K562 (cell line): ENCODE results near the gene FES. TPM values are rescaled to one million over a fixed set of nuclear protein-coding genes. Genes with fewer than 3 reads are reported as not detected.

Experiments
- CXXC5 ChIP-seq: fragments of 250-450 bp; sonication (Bioruptor Pico); IDR thresholded peaks from 2 replicates; pipeline ENCODE4 v1.8.0; 2022; ENCODE audit warnings: inconsistent platforms, mild to moderate bottlenecking, moderate library complexity
- FOXA3 ChIP-seq, 2 experiments: fragments of 450-650 bp in 1 of 2; sonication (generic) in 1 of 2; formaldehyde crosslinking; IDR thresholded peaks in 1 of 2; conservative IDR thresholded peaks in 1 of 2; 2 replicates each; pipeline versions ENCODE4 v1.4.0 to v1.8.0; 2020 to 2022; ENCODE audit warnings: mild to moderate bottlenecking in 2 of 2, missing genetic modification reagents in 1 of 2
- HIVEP1 ChIP-seq: fragments of 250-450 bp; sonication (Bioruptor Pico); IDR thresholded peaks from 2 replicates; pipeline ENCODE4 v1.4.0; 2020; ENCODE audit warnings: mild to moderate bottlenecking
- ILF3 ChIP-seq: fragments of 450-650 bp; IDR thresholded peaks from 2 replicates; pipeline ENCODE4 v1.6.1; 2018; ENCODE audit warnings: antibody characterized with exemption, mild to moderate bottlenecking, moderate library complexity, borderline replicate concordance
- JUNB ChIP-seq: fragments of 450-650 bp; formaldehyde crosslinking; conservative IDR thresholded peaks from 2 replicates; pipeline ENCODE4 v1.4.0; 2020; ENCODE audit warnings: mild to moderate bottlenecking
- PHB ChIP-seq: fragments of 250-450 bp; sonication (Bioruptor Pico); IDR thresholded peaks from 2 replicates; pipeline ENCODE4 v1.5.0; 2021
- POLR2A ChIP-seq: fragments of 450-650 bp; conservative IDR thresholded peaks from 2 replicates; pipeline ENCODE4 v1.6.1; 2016
- SAFB2 ChIP-seq: fragments of 200-400 bp; formaldehyde crosslinking; IDR thresholded peaks from 2 replicates; pipeline ENCODE4 v1.6.1; 2018; ENCODE audit warnings: borderline replicate concordance, low read length, low read depth, moderate library complexity; ENCODE audit not compliant: severe bottlenecking
- SMARCA4 ChIP-seq: fragments of 450-650 bp; IDR thresholded peaks from 2 replicates; pipeline ENCODE4 v1.6.1; 2016
- SMARCB1 ChIP-seq: IDR thresholded peaks from 2 replicates; pipeline ENCODE4 v1.6.1; 2011; ENCODE audit warnings: improper control_type of control experiment, low read depth; ENCODE audit not compliant: insufficient read length
- SNRNP70 ChIP-seq: fragments of 200-400 bp; formaldehyde crosslinking; optimal IDR thresholded peaks from 2 replicates; pipeline ENCODE3; 2017; ENCODE audit warnings: low read depth, low read length
- SP2 ChIP-seq: IDR thresholded peaks from 2 replicates; pipeline ENCODE4 v1.6.1; 2011; ENCODE audit warnings: mild to moderate bottlenecking, low read depth, low read length, moderate library complexity; ENCODE audit not compliant: poor library complexity, severe bottlenecking; ENCODE audit errors: extremely low read depth
- TAF7 ChIP-seq: fragments of 450-650 bp; IDR thresholded peaks from 2 replicates; pipeline ENCODE4 v1.6.1; 2016; ENCODE audit warnings: missing genetic modification characterization, missing compliant biosample characterization
- ZKSCAN8 ChIP-seq: fragments of 200-800 bp; sonication (Bioruptor generic); IDR thresholded peaks from 2 replicates; pipeline ENCODE4 v1.6.1; 2016; ENCODE audit warnings: missing genetic modification characterization, missing compliant biosample characterization
- ZNF551 ChIP-seq: fragments of 250-450 bp; sonication (Bioruptor Pico); IDR thresholded peaks from 2 replicates; pipeline ENCODE4 v1.5.0; 2021; ENCODE audit warnings: mild to moderate bottlenecking, moderate library complexity
- polyA plus RNA-seq, 8 experiments: library from polyadenylated mRNA; depleted of rRNA in 4 of 8; stranded (reverse) in 5 of 8; unstranded in 3 of 8; fragments of >200 nt; fragmentation: Nextera tagmentation in 2 of 8; fragmentation: Illumina TruSeq in 1 of 8; extraction: Ambion mirVana in 2 of 8; extraction: Trizol in 1 of 8; gene quantifications; 2 replicates each; pipeline versions ENCODE4 v1.2.1 to v1.2.3, GENCODE V29; 2011 to 2014; ENCODE audit warnings: inconsistent platforms in 1 of 8, missing spikeins in 1 of 8
- total RNA-seq, 7 experiments: library from RNA; depleted of rRNA in 6 of 7; stranded (reverse); fragments of >200 nt in 6 of 7; fragmentation: Illumina TruSeq in 2 of 7; extraction: Trizol in 2 of 7; gene quantifications; 2 replicates each; pipeline versions ENCODE4 v1.2.1 to v1.2.3, GENCODE V29; 2011 to 2021; ENCODE audit warnings: low replicate concordance in 1 of 7
- TF ChIP-seq, protein P1 (sequence below): fragments of 450-650 bp; IDR thresholded peaks from 2 replicates; pipeline ENCODE4 v1.6.1; 2017; ENCODE audit warnings: antibody characterized with exemption, mild to moderate bottlenecking
- TF ChIP-seq, protein P2 (sequence below): sonication (generic); formaldehyde crosslinking; IDR thresholded peaks from 2 replicates; pipeline ENCODE4 v1.8.0; 2022; ENCODE audit warnings: missing genetic modification reagents, mild to moderate bottlenecking, moderate library complexity, borderline replicate concordance
- TF ChIP-seq, protein P3 (sequence below): sonication (generic); formaldehyde crosslinking; IDR thresholded peaks from 2 replicates; pipeline ENCODE4 v1.9.0; 2022; ENCODE audit warnings: mild to moderate bottlenecking, missing genetic modification reagents
- TF ChIP-seq, protein P4 (sequence below), 2 experiments: fragments of 450-650 bp; conservative IDR thresholded peaks; 2 replicates each; pipeline ENCODE4 v1.6.1; 2017; ENCODE audit warnings: mild to moderate bottlenecking in 2 of 2, moderate library complexity in 2 of 2

Gene FES
- total and polyA plus RNA-seq, 9 of the 15 experiments (the other 6 are each of a cell fraction or from before 2014, with no cell fraction given), result 0.38 to 2.6 (median 0.82) TPM

DNA sequence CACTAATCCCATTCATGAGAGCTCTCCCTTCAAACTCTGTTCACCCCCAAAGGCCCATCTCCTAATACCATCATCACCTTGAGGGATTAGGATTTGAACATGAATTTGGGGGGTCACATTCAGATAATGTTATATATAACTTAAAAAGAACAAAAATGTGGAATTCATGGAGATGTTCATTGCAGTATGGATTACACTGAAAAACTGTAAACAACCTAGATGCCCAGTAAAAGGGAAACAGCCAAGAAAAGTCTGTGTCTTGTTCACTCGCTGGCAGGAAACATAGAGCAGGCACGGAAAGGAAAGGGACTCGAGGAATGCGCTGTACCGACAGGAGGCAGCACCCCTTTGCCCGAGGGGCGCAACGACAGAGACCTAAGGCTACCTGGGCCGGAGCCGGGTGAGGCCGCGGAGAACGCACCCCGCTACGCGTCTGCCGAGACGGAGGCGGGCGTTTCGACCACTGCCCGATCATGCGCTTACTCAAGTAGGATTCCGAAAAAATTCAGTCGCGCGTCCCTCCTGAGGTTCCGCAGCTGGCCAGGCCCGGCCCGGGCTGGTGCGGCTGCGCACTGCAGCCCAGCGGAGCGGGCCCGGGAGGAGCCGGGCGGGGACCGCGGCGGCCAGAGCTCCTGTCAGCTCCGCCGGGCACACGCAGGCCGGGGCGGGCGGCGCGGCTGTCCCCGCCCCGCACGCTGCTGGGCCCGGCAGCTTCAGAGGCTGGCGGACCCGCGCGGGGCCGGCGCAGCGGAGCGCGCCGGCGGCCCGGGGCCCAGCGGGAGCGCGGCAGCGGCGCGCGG lies 17.9 kb downstream of the FES start (continued):
- TF ChIP-seq ILF3 (no peak), JUNB (CRISPR knock-in tag) (no peak), FOXA3 (CRISPR knock-in tag; conservative IDR thresholded peaks at IDR 0.05 in 1 of 2, IDR thresholded peaks at IDR 0.05 in 1 of 2) (0 out of 4 replicates have a peak, but pooled peaks of 1 of the 2 experiments have one; percentile 1), SAFB2 (no peak), CXXC5 (CRISPR knock-in tag) (no peak; the same call in none of the 2 replicates), SMARCB1 (peak; percentile 12), POLR2A (peak; percentile 73), SMARCA4 (peak; percentile 22; the same call in 1 of the 2 replicates), ZNF551 (no peak), PHB (0 out of 2 replicates have a peak, but pooled peaks have one; percentile 47), HIVEP1 (CRISPR knock-in tag) (no peak), TAF7 (tag) (no peak), ZKSCAN8 (no peak), SP2 (no peak), SNRNP70 (no peak)
- TF ChIP-seq, protein P1, sequence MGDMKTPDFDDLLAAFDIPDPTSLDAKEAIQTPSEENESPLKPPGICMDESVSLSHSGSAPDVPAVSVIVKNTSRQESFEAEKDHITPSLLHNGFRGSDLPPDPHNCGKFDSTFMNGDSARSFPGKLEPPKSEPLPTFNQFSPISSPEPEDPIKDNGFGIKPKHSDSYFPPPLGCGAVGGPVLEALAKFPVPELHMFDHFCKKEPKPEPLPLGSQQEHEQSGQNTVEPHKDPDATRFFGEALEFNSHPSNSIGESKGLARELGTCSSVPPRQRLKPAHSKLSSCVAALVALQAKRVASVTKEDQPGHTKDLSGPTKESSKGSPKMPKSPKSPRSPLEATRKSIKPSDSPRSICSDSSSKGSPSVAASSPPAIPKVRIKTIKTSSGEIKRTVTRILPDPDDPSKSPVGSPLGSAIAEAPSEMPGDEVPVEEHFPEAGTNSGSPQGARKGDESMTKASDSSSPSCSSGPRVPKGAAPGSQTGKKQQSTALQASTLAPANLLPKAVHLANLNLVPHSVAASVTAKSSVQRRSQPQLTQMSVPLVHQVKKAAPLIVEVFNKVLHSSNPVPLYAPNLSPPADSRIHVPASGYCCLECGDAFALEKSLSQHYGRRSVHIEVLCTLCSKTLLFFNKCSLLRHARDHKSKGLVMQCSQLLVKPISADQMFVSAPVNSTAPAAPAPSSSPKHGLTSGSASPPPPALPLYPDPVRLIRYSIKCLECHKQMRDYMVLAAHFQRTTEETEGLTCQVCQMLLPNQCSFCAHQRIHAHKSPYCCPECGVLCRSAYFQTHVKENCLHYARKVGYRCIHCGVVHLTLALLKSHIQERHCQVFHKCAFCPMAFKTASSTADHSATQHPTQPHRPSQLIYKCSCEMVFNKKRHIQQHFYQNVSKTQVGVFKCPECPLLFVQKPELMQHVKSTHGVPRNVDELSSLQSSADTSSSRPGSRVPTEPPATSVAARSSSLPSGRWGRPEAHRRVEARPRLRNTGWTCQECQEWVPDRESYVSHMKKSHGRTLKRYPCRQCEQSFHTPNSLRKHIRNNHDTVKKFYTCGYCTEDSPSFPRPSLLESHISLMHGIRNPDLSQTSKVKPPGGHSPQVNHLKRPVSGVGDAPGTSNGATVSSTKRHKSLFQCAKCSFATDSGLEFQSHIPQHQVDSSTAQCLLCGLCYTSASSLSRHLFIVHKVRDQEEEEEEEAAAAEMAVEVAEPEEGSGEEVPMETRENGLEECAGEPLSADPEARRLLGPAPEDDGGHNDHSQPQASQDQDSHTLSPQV, result no peak; the same call in 1 of the 2 replicates
- TF ChIP-seq, protein P2, sequence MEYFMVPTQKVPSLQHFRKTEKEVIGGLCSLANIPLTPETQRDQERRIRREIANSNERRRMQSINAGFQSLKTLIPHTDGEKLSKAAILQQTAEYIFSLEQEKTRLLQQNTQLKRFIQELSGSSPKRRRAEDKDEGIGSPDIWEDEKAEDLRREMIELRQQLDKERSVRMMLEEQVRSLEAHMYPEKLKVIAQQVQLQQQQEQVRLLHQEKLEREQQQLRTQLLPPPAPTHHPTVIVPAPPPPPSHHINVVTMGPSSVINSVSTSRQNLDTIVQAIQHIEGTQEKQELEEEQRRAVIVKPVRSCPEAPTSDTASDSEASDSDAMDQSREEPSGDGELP (CRISPR knock-in tag), result peak; percentile 70; the same call in 1 of the 2 replicates
- TF ChIP-seq, protein P3, sequence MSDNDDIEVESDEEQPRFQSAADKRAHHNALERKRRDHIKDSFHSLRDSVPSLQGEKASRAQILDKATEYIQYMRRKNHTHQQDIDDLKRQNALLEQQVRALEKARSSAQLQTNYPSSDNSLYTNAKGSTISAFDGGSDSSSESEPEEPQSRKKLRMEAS, result no peak; the same call in none of the 2 replicates
- TF ChIP-seq, protein P4, sequence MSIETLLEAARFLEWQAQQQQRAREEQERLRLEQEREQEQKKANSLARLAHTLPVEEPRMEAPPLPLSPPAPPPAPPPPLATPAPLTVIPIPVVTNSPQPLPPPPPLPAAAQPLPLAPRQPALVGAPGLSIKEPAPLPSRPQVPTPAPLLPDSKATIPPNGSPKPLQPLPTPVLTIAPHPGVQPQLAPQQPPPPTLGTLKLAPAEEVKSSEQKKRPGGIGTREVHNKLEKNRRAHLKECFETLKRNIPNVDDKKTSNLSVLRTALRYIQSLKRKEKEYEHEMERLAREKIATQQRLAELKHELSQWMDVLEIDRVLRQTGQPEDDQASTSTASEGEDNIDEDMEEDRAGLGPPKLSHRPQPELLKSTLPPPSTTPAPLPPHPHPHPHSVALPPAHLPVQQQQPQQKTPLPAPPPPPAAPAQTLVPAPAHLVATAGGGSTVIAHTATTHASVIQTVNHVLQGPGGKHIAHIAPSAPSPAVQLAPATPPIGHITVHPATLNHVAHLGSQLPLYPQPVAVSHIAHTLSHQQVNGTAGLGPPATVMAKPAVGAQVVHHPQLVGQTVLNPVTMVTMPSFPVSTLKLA (conservative IDR thresholded peaks at IDR 0.05), result peak; percentile 56 to 66; a peak in 2 of 4 replicates
